Measurements from ENCODE around the gene TPRG1L.

The TPRG1L gene

GRCh38 chr1:3630161-3630611 is 5.4 kb downstream of the TPRG1L start:
- no peak for DNase-seq

- DNase-seq, result no peak
Measured at GRCh38 chr1:3630914-3631313, 6.1 kb downstream of the TPRG1L start.

GRCh38 chr1:3631320-3632260 is 6.8 kb downstream of the TPRG1L start:
- no peak for DNase-seq

- no peak for DNase-seq
Measured at GRCh38 chr1:3632298-3632697, 7.5 kb downstream of the TPRG1L start.

GRCh38 chr1:3632716-3633343 is 8.0 kb downstream of the TPRG1L start:
- no peak for DNase-seq

GRCh38 chr1:3633344-3634058 is 8.7 kb downstream of the TPRG1L start:
- no peak for DNase-seq

GRCh38 chr1:3634059-3634800 is 9.4 kb downstream of the TPRG1L start:
- no peak for DNase-seq

- no peak for DNase-seq
Measured at GRCh38 chr1:3636080-3636479, 11.3 kb downstream of the TPRG1L start.

GRCh38 chr1:3636531-3636930 is 11.7 kb downstream of the TPRG1L start:
- DNase-seq, result no peak

- no peak for DNase-seq
Measured at GRCh38 chr1:3638027-3638426, 13.2 kb downstream of the TPRG1L start.

- DNase-seq, result no peak
Measured at GRCh38 chr1:3638676-3639075, 13.9 kb downstream of the TPRG1L start.

GRCh38 chr1:3639397-3639911 is 14.6 kb downstream of the TPRG1L start:
- DNase-seq, result no peak

- no peak for DNase-seq
Measured at GRCh38 chr1:3640121-3640837, 15.5 kb downstream of the TPRG1L start.

GRCh38 chr1:3641046-3641760 is 16.4 kb downstream of the TPRG1L start:
- no peak for DNase-seq

- no peak for DNase-seq
Measured at GRCh38 chr1:3641816-3642215, 17.0 kb downstream of the TPRG1L start.

GRCh38 chr1:3642919-3643675 is 18.3 kb downstream of the TPRG1L start:
- no peak for DNase-seq

- no peak for DNase-seq
Measured at GRCh38 chr1:3644273-3644672, 19.5 kb downstream of the TPRG1L start.

GRCh38 chr1:3645247-3645646 is 20.4 kb downstream of the TPRG1L start:
- no peak for DNase-seq

- DNase-seq, result no peak
Measured at GRCh38 chr1:3645666-3646355, 21.0 kb downstream of the TPRG1L start.

- DNase-seq, result no peak
Measured at GRCh38 chr1:3646596-3646995, 21.8 kb downstream of the TPRG1L start.
